OCI-LY3 (cell line): ENCODE data around the gene IFT52.

Experiments
- H2AFZ ChIP-seq: fragments of 200-600, 300-600 bp; shearing (Covaris generic); 2 replicates; pipeline ENCODE4 v1.6.0; 2014; ENCODE audit warnings: antibody characterized with exemption, low read depth, low read length
- H3K27ac ChIP-seq: fragments of 200-600, 300-600 bp; sonication (generic); 2 replicates; pipeline ENCODE4 v1.5.1; 2014; ENCODE audit warnings: mild to moderate bottlenecking, low read length, moderate library complexity, mixed read lengths
- H3K27me3 ChIP-seq: fragments of 200-600, 300-600 bp; sonication (generic); 2 replicates; pipeline ENCODE4 v1.6.1; 2014; ENCODE audit warnings: low read depth, low read length, mixed read lengths
- H3K36me3 ChIP-seq: fragments of 200-600, 300-600 bp; sonication (generic); replicated peaks from 2 replicates; pipeline ENCODE3; 2014; ENCODE audit warnings: low read depth, low read length, mixed read lengths
- H3K4me1 ChIP-seq: fragments of 300-600, 200-600 bp; sonication (generic); 2 replicates; pipeline ENCODE4 v1.6.1; 2014; ENCODE audit warnings: low read length, mixed read lengths
- H3K4me2 ChIP-seq: fragments of 200-600, 300-600 bp; sonication (generic); 2 replicates; pipeline ENCODE4 v1.6.1; 2014; ENCODE audit warnings: low read length, mixed read lengths
- H3K4me3 ChIP-seq: fragments of 300-600, 200-600 bp; sonication (generic); 2 replicates; pipeline ENCODE4 v1.5.1; 2014; ENCODE audit warnings: antibody characterized with exemption, mild to moderate bottlenecking, low read length, moderate library complexity
- H3K79me2 ChIP-seq: fragments of 300-600, 200-600 bp; shearing (Covaris generic); 2 replicates; pipeline ENCODE4 v1.6.1; 2014; ENCODE audit warnings: mild to moderate bottlenecking, low read length, mixed read lengths
- H3K9ac ChIP-seq: fragments of 300-600, 200-600 bp; shearing (Covaris generic); 2 replicates; pipeline ENCODE4 v1.6.0; 2014; ENCODE audit warnings: mild to moderate bottlenecking, low read length, moderate library complexity
- H3K9me3 ChIP-seq: fragments of 200-600, 300-600 bp; shearing (Covaris generic); 2 replicates; pipeline ENCODE4 v1.6.1; 2014; ENCODE audit warnings: low read length, mixed read lengths; ENCODE audit not compliant: insufficient read depth
- H4K20me1 ChIP-seq: fragments of 200-600, 300-600 bp; sonication (generic); 2 replicates; pipeline ENCODE4 v1.6.1; 2016; ENCODE audit warnings: low read length, mixed read lengths; ENCODE audit not compliant: insufficient read depth
- EZH2phosphoT487 ChIP-seq: fragments of 200-600 bp; shearing (Covaris generic); IDR thresholded peaks from 2 replicates; pipeline ENCODE4 v1.6.1; 2018; ENCODE audit warnings: antibody characterized with exemption, mixed run types, low read depth
- TF ChIP-seq, protein P1 (sequence below): fragments of 200-600, 300-600 bp; sonication (generic); IDR thresholded peaks from 2 replicates; pipeline ENCODE4 v1.5.1; 2014; ENCODE audit warnings: antibody characterized with exemption, low read length, low read depth

Gene IFT52

GRCh38 chr20:43691928-43692524 is 101.3 kb downstream of the IFT52 start:
- Histone ChIP-seq H3K36me3 (peaks cover 62% of the 10 kb centered on the region), H3K4me3 (no peak overlapping the region), H3K9me3 (no peaks in the 10 kb centered on the region), H2AFZ (no peak overlapping the region), H3K79me2 (peaks cover 51% of the 10 kb centered on the region), H3K27me3 (no peaks in the 10 kb centered on the region), H4K20me1 (0 out of 2 replicates have a peak, but pooled peaks cover 4% of the 10 kb centered on the region), H3K9ac (no peak overlapping the region), H3K4me2 (no peak overlapping the region), H3K4me1 (peaks cover 39% of the 10 kb centered on the region), H3K27ac (peak overlapping the region; percentile 5; the same call in 1 of the 2 replicates)
- TF ChIP-seq EZH2phosphoT487 = no peak
- TF ChIP-seq, protein P1, sequence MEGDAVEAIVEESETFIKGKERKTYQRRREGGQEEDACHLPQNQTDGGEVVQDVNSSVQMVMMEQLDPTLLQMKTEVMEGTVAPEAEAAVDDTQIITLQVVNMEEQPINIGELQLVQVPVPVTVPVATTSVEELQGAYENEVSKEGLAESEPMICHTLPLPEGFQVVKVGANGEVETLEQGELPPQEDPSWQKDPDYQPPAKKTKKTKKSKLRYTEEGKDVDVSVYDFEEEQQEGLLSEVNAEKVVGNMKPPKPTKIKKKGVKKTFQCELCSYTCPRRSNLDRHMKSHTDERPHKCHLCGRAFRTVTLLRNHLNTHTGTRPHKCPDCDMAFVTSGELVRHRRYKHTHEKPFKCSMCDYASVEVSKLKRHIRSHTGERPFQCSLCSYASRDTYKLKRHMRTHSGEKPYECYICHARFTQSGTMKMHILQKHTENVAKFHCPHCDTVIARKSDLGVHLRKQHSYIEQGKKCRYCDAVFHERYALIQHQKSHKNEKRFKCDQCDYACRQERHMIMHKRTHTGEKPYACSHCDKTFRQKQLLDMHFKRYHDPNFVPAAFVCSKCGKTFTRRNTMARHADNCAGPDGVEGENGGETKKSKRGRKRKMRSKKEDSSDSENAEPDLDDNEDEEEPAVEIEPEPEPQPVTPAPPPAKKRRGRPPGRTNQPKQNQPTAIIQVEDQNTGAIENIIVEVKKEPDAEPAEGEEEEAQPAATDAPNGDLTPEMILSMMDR = peak; percentile 99

DNA sequence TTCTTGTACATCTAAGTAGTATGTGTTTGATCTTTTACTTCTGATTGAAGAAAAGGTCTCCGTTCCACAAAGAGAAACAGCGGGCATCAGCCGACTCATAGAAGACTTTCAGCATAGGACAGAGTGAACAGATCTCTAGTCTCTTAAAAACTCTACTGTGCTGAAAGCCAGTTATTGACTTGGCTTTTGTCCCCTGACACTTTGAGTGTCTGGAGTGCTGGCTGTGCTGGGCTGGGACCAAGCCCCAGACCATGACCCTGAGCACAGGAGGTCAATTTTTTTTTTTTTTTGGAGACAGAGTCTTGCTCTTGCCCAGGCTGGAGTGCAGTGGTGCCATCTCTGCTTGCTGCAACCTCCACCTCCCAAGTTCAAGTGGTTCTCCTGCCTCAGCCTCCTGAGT is 104.0 kb downstream of the IFT52 start:
- Histone ChIP-seq H3K9ac (no peak overlapping the region), H3K27ac (no peak overlapping the region), H3K79me2 (peaks cover 34% of the 10 kb centered on the region), H2AFZ (no peak overlapping the region), H4K20me1 (0 out of 2 replicates have a peak, but pooled peaks cover 2% of the 10 kb centered on the region), H3K36me3 (peaks cover 54% of the 10 kb centered on the region), H3K4me3 (no peak overlapping the region), H3K4me2 (no peak overlapping the region), H3K4me1 (peaks cover 16% of the 10 kb centered on the region), H3K27me3 (no peaks in the 10 kb centered on the region), H3K9me3 (no peaks in the 10 kb centered on the region)
- TF ChIP-seq EZH2phosphoT487 = no peak
- TF ChIP-seq, protein P1 = no peak

DNA sequence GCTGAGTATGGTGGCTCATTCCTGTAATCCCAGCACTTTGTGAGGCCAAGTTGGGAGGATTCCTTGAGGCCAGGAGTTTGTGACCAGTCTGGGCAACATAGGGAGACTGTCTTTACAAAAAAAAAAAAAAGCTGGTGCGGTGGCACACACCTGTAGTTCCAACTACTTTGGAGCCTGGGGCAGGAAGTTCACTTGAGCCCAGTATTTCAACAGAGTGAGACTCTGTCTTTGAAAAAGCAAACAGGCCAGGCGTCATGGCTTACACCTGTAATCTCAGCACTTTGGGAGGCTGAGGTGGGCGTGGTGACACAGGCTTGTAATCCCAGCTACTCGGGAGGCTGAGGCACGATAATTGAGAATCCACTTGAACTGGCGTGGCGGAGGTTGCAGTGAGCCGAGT is 104.8 kb downstream of the IFT52 start:
- no peak overlapping the region for H2AFZ ChIP-seq
- H3K79me2 ChIP-seq = peaks cover 36% of the 10 kb centered on the region
- H3K36me3 ChIP-seq = peaks cover 57% of the 10 kb centered on the region
- H3K27ac ChIP-seq = no peak overlapping the region
- no peak for TF ChIP-seq EZH2phosphoT487
- TF ChIP-seq, protein P1 = no peak
- peaks cover 15% of the 10 kb centered on the region for H3K4me1 ChIP-seq
- no peaks in the 10 kb centered on the region for H3K9me3 ChIP-seq
- H3K9ac ChIP-seq = no peak overlapping the region
- H3K27me3 ChIP-seq = no peaks in the 10 kb centered on the region
- H4K20me1 ChIP-seq = peaks cover 3% of the 10 kb centered on the region; the same call in 1 of the 2 replicates
- H3K4me3 ChIP-seq = no peak overlapping the region
- no peak overlapping the region for H3K4me2 ChIP-seq
